Panc1 (cell line): Measurements from ENCODE around the gene RPS3. TPM values are rescaled to one million over a fixed set of nuclear protein-coding genes. Genes with fewer than 3 reads are reported as not detected.

Experiments
- ATAC-seq: fragments of 200-7000 bp; cut with Tn5 transposase; 2 replicates; pipeline ENCODE4 v1.9.1; 2020; ENCODE audit warnings: mild to moderate bottlenecking, moderate library complexity
- BruUV-seq: library from RNA; stranded (reverse); fragments of 400-500 nt; replicated peaks from 2 replicates; lab custom pipeline; 2021; lab: Mats Ljungman, UMichigan
- CTCF ChIA-PET: fragments of 300-600 bp; sonication (Branson Sonifier 250); formaldehyde crosslinking; loops from one replicate; lab custom pipeline; 2022; ENCODE audit warnings: antibody characterized with exemption; lab: Charles Lee
- POLR2A ChIA-PET: fragments of 300-600 bp; sonication (Branson Sonifier 250); formaldehyde crosslinking; loops from one replicate; lab custom pipeline; 2022; ENCODE audit warnings: antibody characterized with exemption; lab: Charles Lee
- DNase-seq: peaks from one replicate; pipeline ENCODE4 v3.0.0-alpha.2; 2010; ENCODE audit warnings: low read depth, low spot score
- H3K27ac ChIP-seq: 2 replicates; pipeline ENCODE4 v1.5.1; 2011; ENCODE audit warnings: mild to moderate bottlenecking, low read length, inconsistent platforms
- H3K27me3 ChIP-seq: fragments of 200-500 bp; sonication (Bioruptor generic); 2 replicates; pipeline ENCODE4 v1.6.0; 2014; ENCODE audit warnings: low read length, inconsistent platforms; ENCODE audit not compliant: control insufficient read depth, insufficient read depth
- H3K36me3 ChIP-seq: fragments of 200-500 bp; sonication (Bioruptor generic); 2 replicates; pipeline ENCODE4 v1.5.1; 2014; ENCODE audit warnings: inconsistent platforms, mild to moderate bottlenecking, low read length, moderate library complexity; ENCODE audit not compliant: control insufficient read depth, insufficient read depth
- H3K4me1 ChIP-seq: 2 replicates; pipeline ENCODE4 v1.5.1; 2011; ENCODE audit warnings: inconsistent platforms, mild to moderate bottlenecking, low read length, moderate library complexity; ENCODE audit not compliant: control insufficient read depth, insufficient read depth
- H3K4me3 ChIP-seq, 2 experiments: 2 replicates each; pipeline ENCODE4 v1.5.1; 2011 to 2012; ENCODE audit warnings: low read depth in 2 of 2, low read length in 2 of 2, mild to moderate bottlenecking in 2 of 2, inconsistent platforms in 1 of 2, moderate library complexity in 1 of 2
- H3K9me3 ChIP-seq: fragments of 200-500 bp; sonication (Bioruptor generic); 2 replicates; pipeline ENCODE4 v1.5.1; 2014; ENCODE audit warnings: low read depth, mild to moderate bottlenecking, inconsistent platforms, low read length, moderate library complexity; ENCODE audit not compliant: control insufficient read depth, insufficient read depth
- POLR2AphosphoS5 ChIP-seq: IDR thresholded peaks from 2 replicates; pipeline ENCODE4 v1.6.1; 2012; ENCODE audit warnings: mild to moderate bottlenecking, low read depth, low read length, moderate library complexity
- SIN3A ChIP-seq: IDR thresholded peaks from 2 replicates; pipeline ENCODE4 v1.6.1; 2012; ENCODE audit warnings: low read depth, mild to moderate bottlenecking, low read length, moderate library complexity, borderline replicate concordance; ENCODE audit not compliant: insufficient read depth
- TCF7L2 ChIP-seq: IDR thresholded peaks from 2 replicates; pipeline ENCODE4 v1.6.1; 2011; ENCODE audit warnings: mild to moderate bottlenecking, low read depth, low read length, inconsistent platforms
- in situ Hi-C: cut with HindIII; loops from 2 replicates; pipeline ENCODE4 v1.10.0; 2016; ENCODE audit warnings: low sequenced_read_pairs, low pct_unique_long_range_greater_than_20kb
- intact Hi-C: fragments of 100-400 bp; cut with micrococcal nuclease; formaldehyde crosslinking; loops from one replicate; pipeline ENCODE4 v1.10.0; 2022; ENCODE audit not compliant: unreplicated experiment
- total RNA-seq: library from RNA; stranded (reverse); gene quantifications from one replicate; pipeline ENCODE4 v1.2.1, GENCODE V29; 2021; ENCODE audit not compliant: unreplicated experiment
- TF ChIP-seq, protein P1 (sequence below): fragments of 450-650 bp; IDR thresholded peaks from 2 replicates; pipeline ENCODE4 v1.5.1; 2017; ENCODE audit warnings: mild to moderate bottlenecking
- TF ChIP-seq, protein P2 (sequence below), 2 experiments: IDR thresholded peaks; 2 replicates each; pipeline ENCODE4 v1.6.1; 2011 to 2012; ENCODE audit warnings: low read depth in 2 of 2, control low read depth in 1 of 2, low read length in 1 of 2, mild to moderate bottlenecking in 1 of 2, moderate library complexity in 1 of 2; ENCODE audit not compliant: insufficient read depth in 1 of 2

RPS3 gene
- total RNA-seq, 1 experiment from 2014 or later: 2,945 TPM

DNA sequence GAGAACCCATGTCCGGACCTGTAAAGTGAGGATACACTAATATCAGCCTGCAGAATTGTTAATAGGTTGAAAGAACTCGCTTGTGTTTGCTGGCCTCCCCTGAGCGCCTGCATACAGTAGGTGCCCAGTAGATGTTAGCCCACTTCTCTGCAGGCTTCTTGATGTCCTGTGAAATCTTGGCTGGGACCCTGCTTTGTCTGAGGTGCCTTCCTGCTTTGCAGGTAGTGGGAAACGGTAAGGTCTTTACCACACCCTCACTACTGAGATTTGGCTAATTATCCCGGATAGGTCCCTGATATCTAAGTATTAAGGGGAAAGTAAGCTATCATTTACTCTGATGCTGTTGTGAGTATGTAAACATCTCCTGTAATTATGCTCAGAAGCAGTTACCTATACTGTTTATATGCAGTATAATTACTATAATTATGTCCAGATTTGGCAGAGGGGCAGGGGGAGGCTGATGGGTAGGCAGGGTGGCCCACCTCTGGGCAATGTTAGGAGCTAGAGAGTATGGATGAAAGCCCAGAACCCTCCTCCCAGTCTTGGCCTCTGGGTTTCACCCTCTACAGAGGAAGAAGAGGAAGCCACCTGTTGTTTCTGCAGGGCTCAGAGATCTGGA lies 46.6 kb upstream of the RPS3 start:
- intact Hi-C loops: no loop called here
- Histone ChIP-seq H3K9me3 (no peaks in the 10 kb centered on the region), H3K4me3 (peak overlapping the region; percentile 60 to 85), H3K4me1 (peaks cover 39% of the 10 kb centered on the region), H3K36me3 (no peaks in the 10 kb centered on the region; the same call in 1 of the 2 replicates), H3K27ac (peak overlapping the region; percentile 71), H3K27me3 (no peaks in the 10 kb centered on the region)
- DNase-seq: no peak
- TF ChIP-seq TCF7L2: no peak
- TF ChIP-seq SIN3A: no peak
- TF ChIP-seq, protein P1, sequence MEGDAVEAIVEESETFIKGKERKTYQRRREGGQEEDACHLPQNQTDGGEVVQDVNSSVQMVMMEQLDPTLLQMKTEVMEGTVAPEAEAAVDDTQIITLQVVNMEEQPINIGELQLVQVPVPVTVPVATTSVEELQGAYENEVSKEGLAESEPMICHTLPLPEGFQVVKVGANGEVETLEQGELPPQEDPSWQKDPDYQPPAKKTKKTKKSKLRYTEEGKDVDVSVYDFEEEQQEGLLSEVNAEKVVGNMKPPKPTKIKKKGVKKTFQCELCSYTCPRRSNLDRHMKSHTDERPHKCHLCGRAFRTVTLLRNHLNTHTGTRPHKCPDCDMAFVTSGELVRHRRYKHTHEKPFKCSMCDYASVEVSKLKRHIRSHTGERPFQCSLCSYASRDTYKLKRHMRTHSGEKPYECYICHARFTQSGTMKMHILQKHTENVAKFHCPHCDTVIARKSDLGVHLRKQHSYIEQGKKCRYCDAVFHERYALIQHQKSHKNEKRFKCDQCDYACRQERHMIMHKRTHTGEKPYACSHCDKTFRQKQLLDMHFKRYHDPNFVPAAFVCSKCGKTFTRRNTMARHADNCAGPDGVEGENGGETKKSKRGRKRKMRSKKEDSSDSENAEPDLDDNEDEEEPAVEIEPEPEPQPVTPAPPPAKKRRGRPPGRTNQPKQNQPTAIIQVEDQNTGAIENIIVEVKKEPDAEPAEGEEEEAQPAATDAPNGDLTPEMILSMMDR: no peak
- no peak for TF ChIP-seq POLR2AphosphoS5
- TF ChIP-seq, protein P2, sequence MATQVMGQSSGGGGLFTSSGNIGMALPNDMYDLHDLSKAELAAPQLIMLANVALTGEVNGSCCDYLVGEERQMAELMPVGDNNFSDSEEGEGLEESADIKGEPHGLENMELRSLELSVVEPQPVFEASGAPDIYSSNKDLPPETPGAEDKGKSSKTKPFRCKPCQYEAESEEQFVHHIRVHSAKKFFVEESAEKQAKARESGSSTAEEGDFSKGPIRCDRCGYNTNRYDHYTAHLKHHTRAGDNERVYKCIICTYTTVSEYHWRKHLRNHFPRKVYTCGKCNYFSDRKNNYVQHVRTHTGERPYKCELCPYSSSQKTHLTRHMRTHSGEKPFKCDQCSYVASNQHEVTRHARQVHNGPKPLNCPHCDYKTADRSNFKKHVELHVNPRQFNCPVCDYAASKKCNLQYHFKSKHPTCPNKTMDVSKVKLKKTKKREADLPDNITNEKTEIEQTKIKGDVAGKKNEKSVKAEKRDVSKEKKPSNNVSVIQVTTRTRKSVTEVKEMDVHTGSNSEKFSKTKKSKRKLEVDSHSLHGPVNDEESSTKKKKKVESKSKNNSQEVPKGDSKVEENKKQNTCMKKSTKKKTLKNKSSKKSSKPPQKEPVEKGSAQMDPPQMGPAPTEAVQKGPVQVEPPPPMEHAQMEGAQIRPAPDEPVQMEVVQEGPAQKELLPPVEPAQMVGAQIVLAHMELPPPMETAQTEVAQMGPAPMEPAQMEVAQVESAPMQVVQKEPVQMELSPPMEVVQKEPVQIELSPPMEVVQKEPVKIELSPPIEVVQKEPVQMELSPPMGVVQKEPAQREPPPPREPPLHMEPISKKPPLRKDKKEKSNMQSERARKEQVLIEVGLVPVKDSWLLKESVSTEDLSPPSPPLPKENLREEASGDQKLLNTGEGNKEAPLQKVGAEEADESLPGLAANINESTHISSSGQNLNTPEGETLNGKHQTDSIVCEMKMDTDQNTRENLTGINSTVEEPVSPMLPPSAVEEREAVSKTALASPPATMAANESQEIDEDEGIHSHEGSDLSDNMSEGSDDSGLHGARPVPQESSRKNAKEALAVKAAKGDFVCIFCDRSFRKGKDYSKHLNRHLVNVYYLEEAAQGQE (IDR thresholded peaks at IDR 0.05; ENCODE audit: insufficient read depth in 1 of 2, low read depth in 2 of 2, low read length in 1 of 2): no peak
- CTCF ChIA-PET: interaction anchor here (0.7 to 1.5 kb wide), 2 partner anchors 10 to 23 kb away, joined by 9 to 10 read pairs; no protein-coding TSS in a partner anchor
- TSS peak; percentile 72 for BruUV-seq
- peak; percentile 0; the same call in 1 of the 2 replicates for ATAC-seq
- in situ Hi-C loops: no loop called here
- POLR2A ChIA-PET: no interaction called here

DNA sequence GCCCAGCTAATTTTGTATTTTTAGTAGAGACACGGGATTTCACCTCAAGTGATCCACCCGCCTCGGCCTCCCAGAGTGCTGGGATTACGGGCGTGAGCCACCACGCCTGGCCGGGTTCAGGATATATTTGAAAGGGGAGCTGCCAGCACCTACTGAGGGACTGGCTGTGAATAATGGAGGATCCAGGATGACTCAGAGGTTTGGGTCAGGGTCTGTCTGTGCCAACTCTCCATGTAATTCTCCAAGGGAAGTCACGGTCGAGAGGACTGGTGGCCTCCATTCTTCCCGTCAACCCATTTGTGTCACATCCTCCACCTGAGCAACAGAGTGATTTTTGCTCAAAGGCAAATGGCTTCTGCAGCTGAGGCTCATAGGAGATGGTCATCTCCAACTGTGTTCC lies 44.3 kb upstream of the RPS3 start:
- no peak for ATAC-seq
- intact Hi-C loops: no loop called here

More for the DNA sequence above, 44.3 kb upstream of the RPS3 start:
- H3K36me3 ChIP-seq: no peaks in the 10 kb centered on the region
- H3K27ac ChIP-seq: peak overlapping the region; percentile 4; the same call in 1 of the 2 replicates
- TF ChIP-seq TCF7L2 (no peak), POLR2AphosphoS5 (no peak), SIN3A (no peak)
- H3K4me1 ChIP-seq: peaks cover 15% of the 10 kb centered on the region
- H3K27me3 ChIP-seq: no peaks in the 10 kb centered on the region
- DNase-seq: no peak
- in situ Hi-C loops: no loop called here
- no TSS peak for BruUV-seq
- ChIA-PET POLR2A (no interaction called here), CTCF (interaction anchor here (0.6 kb wide), 1 partner anchor 611 kb away, joined by 12 read pairs; no protein-coding TSS in a partner anchor)
- H3K9me3 ChIP-seq: no peaks in the 10 kb centered on the region
- H3K4me3 ChIP-seq: no peak overlapping the region
